ENCODE results near the gene SRXN1. TPM values are rescaled to one million over a fixed set of nuclear protein-coding genes. Genes with fewer than 3 reads are reported as not detected.
"Not testable (repeated sequence)": the region's sequence is repeated elsewhere in the genome, so short reads cannot be mapped to it uniquely, and the experiment has no call there.

The SRXN1 gene
- total RNA-seq, 1 donor from 2014 or later: 22.3 TPM

GRCh38 chr20:655726-656624 is 3.0 kb upstream of the SRXN1 start:
- no peak for DNase-seq (ENCODE audit: low read depth in 2 of 2)

- no peak for DNase-seq (ENCODE audit: low read depth in 2 of 2)
Observed at GRCh38 chr20:654417-654750, 1.4 kb upstream of the SRXN1 start.

- no peak for DNase-seq (ENCODE audit: low read depth in 2 of 2)
Observed at GRCh38 chr20:653590-654416, 803 bp upstream of the SRXN1 start.

- DNase-seq (ENCODE audit: low read depth in 2 of 2): peak in 1 of 2 donors; percentile 43
Observed at GRCh38 chr20:652615-653109, 338 bp downstream of the SRXN1 start.

GRCh38 chr20:651713-652614 is 1.0 kb downstream of the SRXN1 start:
- no peak for DNase-seq (ENCODE audit: low read depth in 2 of 2)

- no peak for DNase-seq (ENCODE audit: low read depth in 2 of 2)
Observed at GRCh38 chr20:650954-651353, 2.0 kb downstream of the SRXN1 start.

- DNase-seq (ENCODE audit: low read depth in 2 of 2): no peak
Observed at GRCh38 chr20:650281-650680, 2.7 kb downstream of the SRXN1 start.

- no peak for DNase-seq (ENCODE audit: low read depth in 2 of 2)
Observed at GRCh38 chr20:647479-648019, 5.5 kb downstream of the SRXN1 start.

GRCh38 chr20:646868-647233 is 6.1 kb downstream of the SRXN1 start:
- no peak for DNase-seq (ENCODE audit: low read depth in 2 of 2)

GRCh38 chr20:646107-646867 is 6.7 kb downstream of the SRXN1 start:
- DNase-seq (ENCODE audit: low read depth in 2 of 2): no peak

GRCh38 chr20:645318-646106 is 7.5 kb downstream of the SRXN1 start:
- DNase-seq (ENCODE audit: low read depth in 2 of 2): peak; percentile 34 to 65

- DNase-seq (ENCODE audit: low read depth in 2 of 2): no peak
Observed at GRCh38 chr20:644692-645317, 8.2 kb downstream of the SRXN1 start.

GRCh38 chr20:642398-643174 is 10.4 kb downstream of the SRXN1 start:
- peak in 1 of 2 donors; percentile 30 for DNase-seq (ENCODE audit: low read depth in 2 of 2)

- DNase-seq (ENCODE audit: low read depth in 2 of 2): not testable (repeated sequence)
Observed at GRCh38 chr20:642013-642397, 11.0 kb downstream of the SRXN1 start.

- DNase-seq (ENCODE audit: low read depth in 2 of 2): no peak
Observed at GRCh38 chr20:641516-641875, 11.5 kb downstream of the SRXN1 start.

GRCh38 chr20:640674-641515 is 12.1 kb downstream of the SRXN1 start:
- no peak for DNase-seq (ENCODE audit: low read depth in 2 of 2)

GRCh38 chr20:638579-638978 is 14.4 kb downstream of the SRXN1 start:
- DNase-seq (ENCODE audit: low read depth in 2 of 2): no peak

- DNase-seq (ENCODE audit: low read depth in 2 of 2): no peak
Observed at GRCh38 chr20:637559-637958, 15.4 kb downstream of the SRXN1 start.

Data from dermis microvascular lymphatic vessel endothelial cell (primary cell).